Kidney (tissue), 14 donors: ENCODE measurements around the gene ZC3H8. TPM values are rescaled to one million over a fixed set of nuclear protein-coding genes. Genes with fewer than 3 reads are reported as not detected.
"Not testable (repeated sequence)": the region's sequence is repeated elsewhere in the genome, so short reads cannot be mapped to it uniquely, and the experiment has no call there.

Experiments
- DNase-seq, 5 donors: peaks; one replicate each; pipeline ENCODE4 v3.0.0-alpha.2; 2013 to 2020
- FAIRE-seq: peaks from 2 replicates; lab custom pipeline; 2012; peaks lifted over from hg19 to GRCh38; lab: Jason Lieb, UNC
- H3K27ac ChIP-seq, 2 donors: one replicate each; pipeline ENCODE4 v1.7.0; 2013; ENCODE audit warnings: low read depth in 2 of 2, low read length in 2 of 2, inconsistent platforms in 1 of 2
- H3K27me3 ChIP-seq: one replicate; pipeline ENCODE4 v1.7.1; 2013; ENCODE audit warnings: low read length, inconsistent platforms; ENCODE audit not compliant: control insufficient read depth, insufficient read depth
- H3K36me3 ChIP-seq, 3 donors: one replicate each; pipeline versions ENCODE4 v1.7.0 to v1.7.1; 2013; ENCODE audit warnings: low read length in 3 of 3, control low read depth in 1 of 3, inconsistent platforms in 1 of 3; ENCODE audit not compliant: insufficient read depth in 3 of 3, control insufficient read depth in 2 of 3
- H3K4me1 ChIP-seq, 3 donors: one replicate each; pipeline versions ENCODE4 v1.7.0 to v1.7.1; 2013; ENCODE audit warnings: low read length in 3 of 3, inconsistent platforms in 1 of 3, low read depth in 1 of 3; ENCODE audit not compliant: control insufficient read depth in 2 of 3, insufficient read depth in 2 of 3
- H3K4me3 ChIP-seq, 3 donors: one replicate each; pipeline versions ENCODE4 v1.7.0 to v1.8.1; 2013; ENCODE audit warnings: low read length in 3 of 3, control low read depth in 1 of 3, inconsistent platforms in 1 of 3
- H3K9ac ChIP-seq, 3 donors: one replicate each; pipeline versions ENCODE4 v1.7.0 to v1.7.1; 2013; ENCODE audit warnings: low read length in 3 of 3, control low read depth in 1 of 3, inconsistent platforms in 1 of 3
- H3K9me3 ChIP-seq, 3 donors: one replicate each; pipeline versions ENCODE4 v1.7.0 to v1.7.1; 2013; ENCODE audit warnings: low read length in 3 of 3, control low read depth in 1 of 3, inconsistent platforms in 1 of 3; ENCODE audit not compliant: control insufficient read depth in 2 of 3, insufficient read depth in 1 of 3
- intact Hi-C: fragments of 100-400 bp; cut with DNase I; formaldehyde crosslinking; loops from one replicate; pipeline ENCODE4 v1.11.1; 2022
- polyA plus RNA-seq: library from polyadenylated mRNA; stranded (reverse); fragments of 350-450 nt; fragmentation: Illumina TruSeq; extraction: RNeasy Lipid Tissue Mini Kit (QIAGEN cat#74804); gene quantifications from one replicate; pipeline ENCODE4 v1.2.3, GENCODE V29; 2014; ENCODE audit warnings: low read depth, low replicate concordance; ENCODE audit not compliant: insufficient read depth
- total RNA-seq: library from RNA; stranded (reverse); fragmentation: NEBNext Ultra II Directional; extraction: Animal tissue kit (Norgen Biotek cat#: 25700); gene quantifications from one replicate; pipeline ENCODE4 v1.2.1, GENCODE V29; 2021
- TF ChIP-seq, protein P1 (sequence below): IDR thresholded peaks from 3 replicates; pipeline ENCODE4 v1.5.1; 2012; ENCODE audit warnings: mild to moderate bottlenecking, moderate library complexity, borderline replicate concordance; ENCODE audit not compliant: insufficient read depth; ENCODE audit errors: extremely low read depth
- donor health status: control.
- donor health status: control.
- donor health status: control.
- donor health status: control.
- donor health status: control.
- donor health status: DM: yes; HTN: yes; CAD: no.
- donor health status: Normal renal cell carcinoma (clear cell type).

Gene ZC3H8
- total and polyA plus RNA-seq, 2 donors from 2014 or later = 6.8 to 8.3 TPM

DNA sequence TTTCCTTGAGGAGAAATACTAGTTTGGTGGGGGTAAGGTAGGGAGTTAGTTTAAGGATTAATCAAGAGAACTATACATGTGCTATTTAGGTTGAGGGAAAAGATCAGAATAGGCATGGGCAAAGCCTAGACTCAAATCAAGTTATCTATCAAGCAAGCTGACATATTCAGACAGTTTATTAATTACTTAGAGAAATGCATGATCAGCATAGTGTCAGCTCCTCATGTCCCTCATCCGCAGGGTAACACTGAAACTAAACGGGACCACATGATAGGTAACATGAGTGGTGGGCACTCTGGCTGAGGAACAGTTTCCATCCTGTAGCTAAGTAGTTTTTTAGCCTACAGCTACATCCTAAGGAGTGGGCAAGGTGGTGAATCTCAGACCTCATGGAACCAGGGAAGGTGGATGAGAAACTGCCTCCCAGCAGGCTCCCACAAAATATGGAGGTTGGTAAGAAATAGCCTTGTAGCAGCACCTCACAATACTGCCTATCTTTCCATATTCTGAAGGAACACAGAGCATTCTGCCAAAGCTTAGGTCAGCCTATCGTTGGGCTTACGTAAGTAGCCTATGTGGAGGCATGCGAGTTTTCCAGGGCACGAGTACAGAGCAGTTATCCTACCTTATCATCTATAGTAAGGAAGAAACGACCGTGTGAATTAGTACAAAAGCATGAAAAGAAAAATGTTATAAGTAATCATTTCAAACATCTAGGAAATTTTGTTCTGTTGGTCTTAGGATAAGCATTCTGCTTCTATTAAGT, 39.0 kb upstream of the ZC3H8 start:
- Histone ChIP-seq H3K27me3 (no peaks in the 10 kb centered on the region), H3K27ac (no peak overlapping the region), H3K9ac (no peak overlapping the region), H3K36me3 (no peaks in the 10 kb centered on the region), H3K4me3 (no peak overlapping the region), H3K9me3 (no peaks in the 10 kb centered on the region), H3K4me1 (no peaks in the 10 kb centered on the region)
- intact Hi-C loops = no loop called here
- FAIRE-seq = no peak
- TF ChIP-seq, protein P1, sequence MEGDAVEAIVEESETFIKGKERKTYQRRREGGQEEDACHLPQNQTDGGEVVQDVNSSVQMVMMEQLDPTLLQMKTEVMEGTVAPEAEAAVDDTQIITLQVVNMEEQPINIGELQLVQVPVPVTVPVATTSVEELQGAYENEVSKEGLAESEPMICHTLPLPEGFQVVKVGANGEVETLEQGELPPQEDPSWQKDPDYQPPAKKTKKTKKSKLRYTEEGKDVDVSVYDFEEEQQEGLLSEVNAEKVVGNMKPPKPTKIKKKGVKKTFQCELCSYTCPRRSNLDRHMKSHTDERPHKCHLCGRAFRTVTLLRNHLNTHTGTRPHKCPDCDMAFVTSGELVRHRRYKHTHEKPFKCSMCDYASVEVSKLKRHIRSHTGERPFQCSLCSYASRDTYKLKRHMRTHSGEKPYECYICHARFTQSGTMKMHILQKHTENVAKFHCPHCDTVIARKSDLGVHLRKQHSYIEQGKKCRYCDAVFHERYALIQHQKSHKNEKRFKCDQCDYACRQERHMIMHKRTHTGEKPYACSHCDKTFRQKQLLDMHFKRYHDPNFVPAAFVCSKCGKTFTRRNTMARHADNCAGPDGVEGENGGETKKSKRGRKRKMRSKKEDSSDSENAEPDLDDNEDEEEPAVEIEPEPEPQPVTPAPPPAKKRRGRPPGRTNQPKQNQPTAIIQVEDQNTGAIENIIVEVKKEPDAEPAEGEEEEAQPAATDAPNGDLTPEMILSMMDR = no peak
- DNase-seq = no peak

- intact Hi-C loops = no loop called here
- Histone ChIP-seq H3K9me3 (no peaks in the 10 kb centered on the region), H3K9ac (no peak overlapping the region), H3K27ac (no peak overlapping the region), H3K27me3 (no peaks in the 10 kb centered on the region), H3K36me3 (no peaks in the 10 kb centered on the region), H3K4me3 (no peak overlapping the region), H3K4me1 (no peaks in the 10 kb centered on the region)
- DNase-seq (no peak), FAIRE-seq (no peak)
- TF ChIP-seq, protein P1 = no peak
Measured at GRCh38 chr2:112290648-112291047, 35.8 kb upstream of the ZC3H8 start.

- no peak overlapping the region for H3K4me3 ChIP-seq
- DNase-seq = peak in 1 of 5 donors; percentile 22
- H3K4me1 ChIP-seq = no peaks in the 10 kb centered on the region
- H3K36me3 ChIP-seq = no peaks in the 10 kb centered on the region
- no peaks in the 10 kb centered on the region for H3K9me3 ChIP-seq
- H3K27me3 ChIP-seq = no peaks in the 10 kb centered on the region
- intact Hi-C loops = no loop called here
- no peak for FAIRE-seq
- TF ChIP-seq, protein P1 = no peak
- H3K9ac ChIP-seq = no peak overlapping the region
- no peak overlapping the region for H3K27ac ChIP-seq
Measured at GRCh38 chr2:112290088-112290487, 35.2 kb upstream of the ZC3H8 start.

DNA sequence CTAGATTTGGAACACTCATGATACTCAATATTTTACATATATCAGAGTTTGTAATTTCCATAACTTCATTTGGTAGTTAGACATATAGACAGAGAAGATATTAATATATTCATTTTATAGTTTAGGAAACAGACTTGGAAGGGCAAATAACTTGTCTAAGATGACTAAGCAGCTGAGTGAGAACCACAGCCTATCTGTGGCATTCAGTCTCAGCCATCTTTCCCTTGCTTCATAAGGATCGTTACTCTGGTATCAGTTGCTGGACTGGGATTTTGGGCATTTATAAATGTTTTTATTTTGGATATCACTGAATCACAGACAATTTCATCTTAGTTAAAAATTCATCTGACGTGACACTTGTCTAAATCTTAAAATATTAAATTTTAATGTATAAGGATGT, 28.7 kb upstream of the ZC3H8 start:
- H3K27me3 ChIP-seq, H3K4me1 ChIP-seq, H3K9me3 ChIP-seq, H3K36me3 ChIP-seq, DNase-seq, FAIRE-seq, H3K4me3 ChIP-seq, H3K27ac ChIP-seq, intact Hi-C loops, H3K9ac ChIP-seq: not testable (repeated sequence)

GRCh38 chr2:112282066-112282465, 27.2 kb upstream of the ZC3H8 start:
- H3K27ac ChIP-seq, H3K9me3 ChIP-seq, FAIRE-seq, DNase-seq, H3K4me3 ChIP-seq, H3K36me3 ChIP-seq, H3K9ac ChIP-seq, H3K27me3 ChIP-seq, intact Hi-C loops, H3K4me1 ChIP-seq: not testable (repeated sequence)
